ENCODE results near the gene PSMA2. TPM values are rescaled to one million over a fixed set of nuclear protein-coding genes. Genes with fewer than 3 reads are reported as not detected.

PSMA2 gene
- total and polyA plus RNA-seq, 2 donors (not counting 3 experiments of a cell fraction or from before 2014, with no cell fraction given), result 107 to 118 TPM

DNA sequence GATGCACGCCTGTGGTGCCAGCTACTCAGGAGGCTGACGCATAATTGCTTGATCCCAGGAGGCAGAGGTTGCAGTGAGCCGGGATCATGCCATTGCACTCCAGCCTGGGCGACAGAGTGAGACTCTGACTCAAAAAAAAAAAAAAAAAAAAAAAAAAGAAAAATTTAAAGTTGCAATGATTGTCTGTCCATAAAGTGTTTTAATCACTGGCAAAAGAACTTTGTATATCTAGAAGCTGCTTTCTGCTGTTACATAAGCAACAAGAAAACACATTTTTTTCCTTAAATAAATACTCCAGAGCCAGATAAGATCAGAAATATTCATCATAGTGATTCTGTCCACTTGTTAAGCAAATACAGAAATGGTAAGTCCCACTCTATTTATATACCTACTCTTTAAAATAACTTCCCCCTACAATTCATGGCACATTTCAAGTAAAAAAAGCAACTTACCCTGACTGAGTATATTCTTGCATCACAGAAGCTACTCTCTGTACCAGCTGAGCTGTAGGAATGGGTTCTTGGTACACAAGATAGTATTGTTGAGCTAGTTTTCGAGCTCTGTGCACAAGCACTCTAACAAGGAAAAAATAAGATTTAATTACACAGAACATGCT is 7.6 kb downstream of the PSMA2 start:
- Histone ChIP-seq H4K20me1 (replicated peaks; ENCODE audit: control insufficient read depth, extremely low read depth, insufficient read depth, low read length) (no peaks in the 10 kb centered on the region), H3K9me1 (replicated peaks; ENCODE audit: control insufficient read depth, extremely low read depth, insufficient read depth, low read length) (no peaks in the 10 kb centered on the region), H3K9ac (replicated peaks; ENCODE audit: extremely low read depth, insufficient read depth, low read length) (no peak overlapping the region), H3K36me3 (ENCODE audit: control insufficient read depth in 2 of 2, extremely low read depth in 1 of 2, insufficient read depth in 2 of 2, low read length in 2 of 2) (peaks cover 17 to 23% of the 10 kb centered on the region in 2 experiments), H3K9me3 (replicated peaks; ENCODE audit: control insufficient read depth, insufficient read depth, low read length) (no peaks in the 10 kb centered on the region), H3K27ac (ENCODE audit: insufficient read depth, low read depth, low read length) (no peak overlapping the region), H3K4me2 (ENCODE audit: insufficient read depth, low read length) (no peak overlapping the region), H3K4me1 (ENCODE audit: control insufficient read depth, extremely low read depth, insufficient read depth, low read length) (peaks cover 6% of the 10 kb centered on the region), H2AFZ (ENCODE audit: low read depth, low read length) (no peak overlapping the region), H3K79me2 (ENCODE audit: control insufficient read depth, insufficient read depth, low read length) (peaks cover 28% of the 10 kb centered on the region), H3K27me3 (ENCODE audit: control insufficient read depth in 2 of 2, insufficient read depth in 2 of 2, low read length in 2 of 2) (no peaks in the 10 kb centered on the region), H3K4me3 (replicated peaks in 1 of 3; ENCODE audit: insufficient read depth in 1 of 3, low read depth in 1 of 3, low read length in 3 of 3) (no peak overlapping the region)
- CTCF ChIA-PET, result interaction anchor here (0.7 to 1.9 kb wide), 4 partner anchors 10 to 283 kb away, joined by 3 to 5 read pairs (median 4); no protein-coding TSS in a partner anchor
- dilution Hi-C loops (cut with MboI; ENCODE audit: extremely low pct_ligation_motif_present, low sequenced_read_pairs), result no loop called here
- DNase-seq (ENCODE audit: low read depth, low spot score) (no peak), FAIRE-seq (no peak)
- TF ChIP-seq FOS (IDR thresholded peaks at IDR 0.05; ENCODE audit: borderline replicate concordance, insufficient read depth, low read length), result no peak
- TF ChIP-seq JUN (IDR thresholded peaks at IDR 0.05; ENCODE audit: borderline replicate concordance, insufficient read depth, insufficient read length, low read depth), result no peak
- no peak for TF ChIP-seq POLR2A (IDR thresholded peaks at IDR 0.05; ENCODE audit: low read depth, low read length)
- TF ChIP-seq MYC (IDR thresholded peaks at IDR 0.05; ENCODE audit: low read depth, low read length), result no peak
- no peak for TF ChIP-seq EZH2 (IDR thresholded peaks at IDR 0.05; ENCODE audit: borderline replicate concordance, low read depth, low read length, severe bottlenecking)
- TF ChIP-seq, protein P1, sequence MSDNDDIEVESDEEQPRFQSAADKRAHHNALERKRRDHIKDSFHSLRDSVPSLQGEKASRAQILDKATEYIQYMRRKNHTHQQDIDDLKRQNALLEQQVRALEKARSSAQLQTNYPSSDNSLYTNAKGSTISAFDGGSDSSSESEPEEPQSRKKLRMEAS (IDR thresholded peaks at IDR 0.05; ENCODE audit: insufficient read depth, insufficient read length), result no peak
- TF ChIP-seq, protein P2, sequence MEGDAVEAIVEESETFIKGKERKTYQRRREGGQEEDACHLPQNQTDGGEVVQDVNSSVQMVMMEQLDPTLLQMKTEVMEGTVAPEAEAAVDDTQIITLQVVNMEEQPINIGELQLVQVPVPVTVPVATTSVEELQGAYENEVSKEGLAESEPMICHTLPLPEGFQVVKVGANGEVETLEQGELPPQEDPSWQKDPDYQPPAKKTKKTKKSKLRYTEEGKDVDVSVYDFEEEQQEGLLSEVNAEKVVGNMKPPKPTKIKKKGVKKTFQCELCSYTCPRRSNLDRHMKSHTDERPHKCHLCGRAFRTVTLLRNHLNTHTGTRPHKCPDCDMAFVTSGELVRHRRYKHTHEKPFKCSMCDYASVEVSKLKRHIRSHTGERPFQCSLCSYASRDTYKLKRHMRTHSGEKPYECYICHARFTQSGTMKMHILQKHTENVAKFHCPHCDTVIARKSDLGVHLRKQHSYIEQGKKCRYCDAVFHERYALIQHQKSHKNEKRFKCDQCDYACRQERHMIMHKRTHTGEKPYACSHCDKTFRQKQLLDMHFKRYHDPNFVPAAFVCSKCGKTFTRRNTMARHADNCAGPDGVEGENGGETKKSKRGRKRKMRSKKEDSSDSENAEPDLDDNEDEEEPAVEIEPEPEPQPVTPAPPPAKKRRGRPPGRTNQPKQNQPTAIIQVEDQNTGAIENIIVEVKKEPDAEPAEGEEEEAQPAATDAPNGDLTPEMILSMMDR (IDR thresholded peaks at IDR 0.05; ENCODE audit: extremely low read depth in 1 of 2, insufficient read depth in 1 of 2, low read depth in 1 of 2, low read length in 2 of 2), result no peak
- TF ChIP-seq POLR2AphosphoS5 (IDR thresholded peaks at IDR 0.05; ENCODE audit: insufficient read depth, low read depth, low read length), result no peak
- TF ChIP-seq GATA2 (IDR thresholded peaks at IDR 0.05; ENCODE audit: insufficient read depth, insufficient read length, low read depth, low read length), result no peak
- no TSS peak for BruUV-seq (replicated peaks)
- POLR2A ChIA-PET, result no interaction called here
- intact Hi-C loops (cut with micrococcal nuclease), result no loop called here
